Measurements from ENCODE around the gene GMPR2. TPM values are rescaled to one million over a fixed set of nuclear protein-coding genes. Genes with fewer than 3 reads are reported as not detected.
A peak's percentile ranks its signal among the peaks of the same experiment; 100 is the strongest.
"Not testable (repeated sequence)": the region's sequence is repeated elsewhere in the genome, so short reads cannot be mapped to it uniquely, and the experiment has no call there.

GMPR2 gene
- total RNA-seq, 1 donor from 2014 or later: 39.9 TPM

DNA sequence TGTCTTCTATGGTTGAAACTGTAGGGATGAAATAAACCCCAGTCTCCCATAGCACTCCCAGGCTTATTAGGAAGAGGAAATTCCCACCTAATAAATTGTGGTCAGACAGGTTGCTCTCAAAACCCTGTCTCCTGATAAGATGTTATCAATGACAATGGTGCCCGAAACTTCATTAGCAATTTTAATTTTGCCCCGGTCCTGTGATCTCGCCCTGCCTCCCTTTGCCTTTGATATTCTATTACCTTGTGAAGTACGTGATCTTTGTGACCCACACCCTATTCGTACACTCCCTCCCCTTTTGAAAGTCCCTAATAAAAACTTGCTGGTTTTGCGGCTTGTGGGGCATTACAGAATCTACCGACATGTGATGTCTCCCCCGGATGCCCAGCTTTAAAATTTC is 30.2 kb upstream of the GMPR2 start:
- DNase-seq: not testable (repeated sequence)

GRCh38 chr14:24203249-24203886 is 29.4 kb upstream of the GMPR2 start:
- DNase-seq: not testable (repeated sequence)

DNA sequence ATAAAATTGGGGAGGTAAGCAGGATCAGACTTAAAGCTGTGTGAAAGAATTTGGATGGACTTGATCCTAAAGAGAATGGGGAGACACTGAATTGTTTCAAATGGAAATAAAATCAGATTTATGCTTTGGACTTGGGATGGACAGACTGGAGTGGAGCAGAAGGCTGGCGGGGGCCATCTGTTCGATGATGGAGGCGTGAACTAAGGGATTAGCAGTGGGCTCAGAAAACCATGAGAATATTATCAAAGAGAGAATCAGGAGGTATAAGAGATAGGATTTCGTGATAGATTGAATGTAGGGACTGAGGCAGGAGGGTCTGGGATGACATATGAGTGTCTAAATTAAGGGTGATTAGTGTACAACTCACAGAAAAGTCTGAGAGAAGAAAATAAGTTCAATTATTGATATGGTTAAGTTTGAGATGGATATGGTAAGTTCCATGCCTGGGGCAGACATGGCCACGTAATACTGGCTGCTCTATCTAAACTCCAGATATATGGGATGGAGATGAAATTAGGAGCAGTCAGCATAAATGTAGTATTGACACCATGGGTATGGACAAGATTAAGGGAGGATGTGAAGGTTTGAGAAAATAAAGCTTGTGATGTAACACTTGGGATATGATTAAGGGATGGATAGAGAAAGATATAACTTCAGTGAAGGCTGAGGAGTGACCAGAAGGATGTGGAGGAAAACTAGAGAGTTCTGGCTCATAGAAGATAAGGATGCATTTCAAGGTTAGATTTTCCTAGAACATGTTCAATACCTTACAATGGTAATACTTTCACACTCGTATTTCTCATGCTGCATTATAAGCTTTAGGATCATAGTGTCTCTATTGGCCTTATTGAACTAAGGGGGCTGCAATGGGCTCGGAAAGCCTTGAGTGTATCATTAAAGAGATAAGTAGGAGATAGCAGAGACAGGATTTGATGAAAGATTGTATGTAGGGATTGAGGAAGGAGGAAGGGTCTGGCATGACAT is 28.3 kb upstream of the GMPR2 start:
- DNase-seq: no peak

GRCh38 chr14:24206260-24207103 is 26.2 kb upstream of the GMPR2 start:
- no peak for DNase-seq

DNA sequence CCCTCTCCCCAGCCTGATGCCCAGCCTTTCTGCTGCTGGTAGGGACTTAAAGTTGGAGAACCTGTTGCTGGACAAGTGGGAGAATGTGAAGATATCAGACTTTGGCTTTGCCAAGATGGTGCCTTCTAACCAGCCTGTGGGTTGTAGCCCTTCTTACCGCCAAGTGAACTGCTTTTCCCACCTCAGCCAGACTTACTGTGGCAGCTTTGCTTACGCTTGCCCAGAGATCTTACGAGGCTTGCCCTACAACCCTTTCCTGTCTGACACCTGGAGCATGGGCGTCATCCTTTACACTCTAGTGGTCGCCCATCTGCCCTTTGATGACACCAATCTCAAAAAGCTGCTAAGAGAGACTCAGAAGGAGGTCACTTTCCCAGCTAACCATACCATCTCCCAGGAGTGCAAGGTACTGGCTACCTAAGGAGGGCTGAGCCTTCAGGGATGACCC is 25.6 kb upstream of the GMPR2 start:
- no peak for DNase-seq

GRCh38 chr14:24207625-24208024 is 25.1 kb upstream of the GMPR2 start:
- no peak for DNase-seq

- no peak for DNase-seq
Measured at GRCh38 chr14:24211311-24211710, 21.4 kb upstream of the GMPR2 start.

- DNase-seq: peak; percentile 97
Measured at GRCh38 chr14:24212924-24213865, 19.5 kb upstream of the GMPR2 start, which contains the start of gene CHMP4A. CHMP4A (minus strand) TSS chr14:24213488; CDS start chr14:24213439, 49 bp downstream.

DNA sequence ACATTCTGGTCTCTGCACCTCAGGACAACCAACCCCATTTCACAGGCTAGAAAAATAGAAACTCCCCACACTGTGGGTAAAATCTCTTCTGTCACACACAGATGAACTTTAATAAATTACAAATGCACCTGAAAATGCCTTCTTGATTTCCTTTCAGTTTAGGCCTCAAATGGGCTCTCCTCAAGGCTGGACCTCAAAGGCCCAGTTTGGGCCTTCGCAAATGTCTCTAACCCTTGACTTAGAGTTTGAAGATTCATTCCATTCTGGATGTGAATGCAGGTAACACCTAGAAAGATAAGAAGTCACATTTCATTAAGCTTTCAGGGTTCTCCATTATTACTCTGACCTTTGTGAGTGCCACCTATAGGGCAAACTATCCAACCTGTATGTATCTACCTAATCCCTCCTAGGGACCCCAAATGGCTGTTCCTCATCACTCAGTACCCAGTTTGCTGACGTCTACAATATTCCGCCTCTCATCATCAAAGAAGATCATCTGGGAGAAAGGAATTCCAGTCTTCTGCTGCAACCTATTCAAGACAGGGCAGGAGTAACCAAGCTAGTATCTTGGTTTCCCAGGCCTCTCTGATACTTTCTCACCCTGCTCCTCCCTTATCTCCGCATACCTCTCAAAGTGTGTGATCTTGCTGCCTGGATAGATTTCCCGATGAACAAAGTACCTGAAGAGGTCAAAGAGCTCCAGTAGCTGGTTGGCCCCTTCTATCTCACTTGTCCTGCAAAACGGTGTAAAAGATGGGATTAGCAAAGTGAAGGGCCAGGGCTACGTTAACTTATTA is 18.7 kb upstream of the GMPR2 start:
- DNase-seq: no peak

GRCh38 chr14:24215495-24216344 is 17.0 kb upstream of the GMPR2 start, which contains the start of gene MDP1:
MDP1 (minus strand) TSS chr14:24216066; CDS start chr14:24215955, 111 bp downstream.
- DNase-seq: peak; percentile 86

- no peak for DNase-seq
Measured at GRCh38 chr14:24216345-24216699, 16.4 kb upstream of the GMPR2 start.

- not testable (repeated sequence) for DNase-seq
Measured at GRCh38 chr14:24216876-24217275, 15.9 kb upstream of the GMPR2 start.

DNA sequence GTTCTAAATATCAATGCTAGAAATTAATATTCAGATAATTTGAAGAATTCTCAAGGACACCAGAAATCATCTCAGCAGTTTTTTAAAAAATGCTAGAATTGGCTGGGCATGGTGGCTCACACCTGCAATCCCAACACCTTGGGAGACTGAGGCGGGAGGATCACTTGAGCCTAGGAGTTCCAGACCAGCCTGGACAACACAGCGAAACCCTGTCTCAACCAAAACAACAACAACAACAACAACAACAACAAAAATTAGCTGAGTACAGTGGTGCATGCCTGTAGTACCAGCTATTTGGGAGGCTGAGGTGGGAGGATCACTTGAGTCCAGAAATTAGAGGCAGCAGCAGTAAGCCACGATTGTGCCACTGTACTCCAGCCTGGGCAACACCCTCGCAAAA is 13.6 kb upstream of the GMPR2 start:
- no peak for DNase-seq

GRCh38 chr14:24219521-24219920 is 13.2 kb upstream of the GMPR2 start:
- DNase-seq: no peak

GRCh38 chr14:24222987-24223386 is 9.7 kb upstream of the GMPR2 start:
- DNase-seq: not testable (repeated sequence)

GRCh38 chr14:24224618-24225071 is 8.1 kb upstream of the GMPR2 start:
- DNase-seq: no peak

DNA sequence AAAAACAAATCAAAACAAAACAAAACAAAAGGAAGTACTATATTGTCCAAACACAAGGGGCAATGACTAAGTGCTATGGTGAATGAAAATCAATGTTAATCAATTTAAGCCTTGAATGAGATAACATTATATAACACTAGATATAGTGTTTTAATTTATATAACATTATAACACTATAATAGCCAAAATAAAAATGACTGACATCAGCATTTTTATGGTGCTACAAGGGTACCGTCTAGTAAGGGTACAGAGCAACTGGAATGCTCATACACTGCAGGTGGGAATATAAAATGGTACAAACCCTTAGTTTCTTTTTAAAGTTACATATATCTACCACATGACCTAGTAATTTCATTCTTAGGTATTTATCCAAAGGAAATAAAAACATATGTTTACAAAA is 6.3 kb upstream of the GMPR2 start:
- DNase-seq: no peak

- no peak for DNase-seq
Measured at GRCh38 chr14:24228902-24229301, 3.8 kb upstream of the GMPR2 start.
